Kasumi-1 (cell line): Measurements from ENCODE around the gene HAPLN3.
"Not testable (repeated sequence)": the region's sequence is repeated elsewhere in the genome, so short reads cannot be mapped to it uniquely, and the experiment has no call there.

Experiments
- DNase-seq, 2 experiments: peaks; one replicate each; lab custom pipeline; 2025; lab: John Stamatoyannopoulos, UW

The HAPLN3 gene, protein sequence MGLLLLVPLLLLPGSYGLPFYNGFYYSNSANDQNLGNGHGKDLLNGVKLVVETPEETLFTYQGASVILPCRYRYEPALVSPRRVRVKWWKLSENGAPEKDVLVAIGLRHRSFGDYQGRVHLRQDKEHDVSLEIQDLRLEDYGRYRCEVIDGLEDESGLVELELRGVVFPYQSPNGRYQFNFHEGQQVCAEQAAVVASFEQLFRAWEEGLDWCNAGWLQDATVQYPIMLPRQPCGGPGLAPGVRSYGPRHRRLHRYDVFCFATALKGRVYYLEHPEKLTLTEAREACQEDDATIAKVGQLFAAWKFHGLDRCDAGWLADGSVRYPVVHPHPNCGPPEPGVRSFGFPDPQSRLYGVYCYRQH

GRCh38 chr15:88894819-88895767 is at the start of gene HAPLN3:
HAPLN3 (minus strand) TSS chr15:88895544; CDS start chr15:88887298, 8,246 bp downstream.
- peak; percentile 5 to 7 for DNase-seq

- DNase-seq: no peak
Measured at GRCh38 chr15:88940110-88940675, 44.8 kb upstream of the HAPLN3 start.

- no peak for DNase-seq
Measured at GRCh38 chr15:88939486-88939806, 44.1 kb upstream of the HAPLN3 start.

- DNase-seq: no peak
Measured at GRCh38 chr15:88938802-88939485, 43.6 kb upstream of the HAPLN3 start.

DNA sequence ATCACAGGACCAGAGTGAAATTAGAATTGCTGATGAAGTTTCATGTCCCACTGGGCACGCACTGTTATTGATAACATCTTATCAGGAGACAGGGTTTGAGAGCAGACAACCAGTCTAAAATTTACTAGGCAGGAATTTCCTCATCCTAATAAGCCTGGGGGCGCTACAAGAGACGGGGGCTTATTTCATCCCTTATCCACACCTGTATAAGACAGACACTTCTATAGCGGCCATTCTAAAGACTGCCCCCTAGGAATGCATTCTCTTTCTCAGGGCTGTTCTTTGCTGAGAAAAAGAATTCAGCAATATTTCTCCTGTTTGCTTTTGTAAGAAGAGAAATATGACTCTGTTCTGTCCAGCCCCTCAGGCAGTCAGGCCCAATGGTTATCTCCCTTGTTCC is 39.1 kb upstream of the HAPLN3 start:
- DNase-seq: not testable (repeated sequence)

DNA sequence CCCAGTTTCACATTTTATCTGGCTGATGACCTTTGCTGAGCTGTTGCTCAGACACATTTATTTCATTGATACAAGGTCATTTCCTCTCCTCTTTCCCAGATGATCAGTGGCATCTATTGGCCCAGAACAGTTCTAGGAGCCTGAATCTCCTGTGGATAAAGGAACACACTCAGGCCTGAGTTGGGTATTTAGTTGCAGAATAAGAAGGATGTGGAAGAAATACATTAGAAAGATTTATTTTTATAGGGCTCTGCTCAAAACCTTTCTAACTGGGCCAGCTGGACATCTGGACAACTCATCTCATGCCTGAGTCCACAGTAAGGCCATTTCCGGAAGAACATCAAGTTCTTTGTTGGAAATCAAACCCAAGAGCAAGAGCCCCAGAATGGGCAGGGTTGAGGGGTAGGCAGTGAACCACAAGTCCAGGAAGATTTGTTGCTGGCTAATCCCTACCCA is 37.6 kb upstream of the HAPLN3 start:
- no peak for DNase-seq

DNA sequence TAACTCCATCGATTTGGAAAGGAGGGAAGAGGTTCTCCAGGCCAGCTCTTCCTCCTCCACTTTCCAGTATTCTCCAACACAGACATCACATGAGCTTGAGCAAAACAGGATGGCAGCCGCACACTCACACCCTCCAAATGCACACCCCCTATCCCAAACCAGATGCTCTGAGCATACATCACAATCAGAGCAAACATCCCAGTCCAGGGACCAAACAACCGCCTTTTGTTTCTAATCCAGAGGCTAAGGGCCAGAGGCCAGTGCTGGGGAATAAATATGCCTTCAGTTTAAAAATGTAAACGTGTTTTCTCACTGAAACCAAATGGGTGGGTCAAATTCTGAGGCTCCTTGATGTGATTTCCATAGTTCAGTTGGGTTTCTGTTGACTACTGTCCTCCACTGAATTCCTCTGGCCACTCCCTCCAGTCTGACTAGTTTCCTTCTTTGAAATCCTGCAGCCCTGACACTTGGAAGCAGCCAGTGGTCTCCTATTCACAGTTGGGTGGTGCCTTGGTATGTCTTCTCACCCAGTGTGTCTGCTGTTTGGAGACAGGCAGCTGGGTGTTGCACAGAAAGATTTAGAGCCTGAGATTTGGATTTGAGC is 37.0 kb upstream of the HAPLN3 start:
- no peak for DNase-seq

GRCh38 chr15:88930579-88930978 is 35.2 kb upstream of the HAPLN3 start:
- DNase-seq: no peak

DNA sequence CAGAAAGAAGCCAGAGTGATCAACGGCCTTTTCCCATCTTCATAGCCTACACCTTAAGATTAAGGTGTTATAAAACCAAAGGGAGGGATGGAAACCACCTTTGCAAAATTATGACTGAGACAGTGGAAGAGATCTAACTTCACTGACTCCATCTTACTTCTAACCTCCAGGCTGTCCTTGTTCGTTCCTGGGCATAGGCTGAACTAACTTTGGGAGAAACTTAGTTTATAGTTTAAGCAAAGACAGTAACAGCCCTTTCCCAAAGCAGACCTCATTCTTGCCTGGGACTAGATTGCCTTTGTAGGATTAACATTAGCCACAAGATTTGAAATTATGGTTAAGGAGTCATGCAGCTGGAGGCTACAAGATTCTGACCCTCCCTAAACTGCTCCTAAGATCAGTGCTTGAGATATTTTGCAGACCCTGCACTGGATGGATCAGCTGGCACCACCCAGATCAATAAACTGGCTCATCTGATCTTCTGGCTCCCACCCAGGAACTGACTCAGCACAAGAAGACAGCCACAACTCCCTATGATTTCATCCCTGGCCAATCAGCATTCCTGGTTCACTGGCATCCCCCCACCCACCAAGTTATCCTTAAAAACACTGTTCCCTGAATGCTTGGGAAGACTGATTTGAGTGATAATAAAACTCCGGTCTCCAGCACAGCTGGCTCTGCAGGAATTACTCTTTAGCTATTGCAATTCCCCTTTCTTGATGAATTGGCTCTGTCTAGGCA is 34.2 kb upstream of the HAPLN3 start:
- DNase-seq: not testable (repeated sequence)

DNA sequence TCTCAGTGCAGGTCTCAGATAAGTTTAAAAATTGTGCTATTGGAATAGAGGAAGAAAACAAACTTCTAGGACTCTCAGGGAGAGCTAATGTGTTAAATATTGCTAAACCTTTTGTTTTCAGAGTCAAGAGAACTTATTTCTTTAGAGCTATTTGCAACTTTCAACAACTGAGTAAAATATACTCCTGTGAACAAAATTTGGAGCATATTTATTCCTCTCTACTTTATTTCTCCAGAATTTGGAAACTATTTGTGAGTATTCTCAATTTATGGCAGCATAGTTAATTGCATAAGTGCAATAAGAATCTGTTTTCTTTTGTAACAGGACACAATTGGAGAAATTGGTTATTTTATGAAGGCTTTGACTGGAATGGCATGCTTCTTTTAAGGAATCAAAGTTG is 32.8 kb upstream of the HAPLN3 start:
- not testable (repeated sequence) for DNase-seq

DNA sequence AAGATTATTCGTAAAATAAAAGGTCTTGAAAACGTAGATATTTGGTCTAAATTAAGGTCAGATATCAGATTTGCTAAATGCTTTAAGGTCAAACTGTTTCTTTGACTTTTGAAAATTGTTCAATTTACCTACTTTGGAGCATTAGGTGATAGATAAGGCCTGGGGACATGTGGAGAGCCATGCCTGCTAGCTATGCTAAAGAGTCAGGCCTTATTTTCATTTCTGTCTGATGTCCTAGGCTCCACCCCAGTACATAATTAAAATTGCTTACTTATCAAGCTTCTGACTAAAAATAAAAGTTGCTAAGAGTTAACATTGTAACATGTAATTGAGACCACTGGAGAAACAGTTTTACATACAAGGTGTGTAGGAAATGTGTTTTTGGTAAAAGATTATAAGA is 30.3 kb upstream of the HAPLN3 start:
- not testable (repeated sequence) for DNase-seq

- DNase-seq: not testable (repeated sequence)
Measured at GRCh38 chr15:88920892-88921435, 25.6 kb upstream of the HAPLN3 start.

- DNase-seq: no peak
Measured at GRCh38 chr15:88920186-88920891, 25.0 kb upstream of the HAPLN3 start.

DNA sequence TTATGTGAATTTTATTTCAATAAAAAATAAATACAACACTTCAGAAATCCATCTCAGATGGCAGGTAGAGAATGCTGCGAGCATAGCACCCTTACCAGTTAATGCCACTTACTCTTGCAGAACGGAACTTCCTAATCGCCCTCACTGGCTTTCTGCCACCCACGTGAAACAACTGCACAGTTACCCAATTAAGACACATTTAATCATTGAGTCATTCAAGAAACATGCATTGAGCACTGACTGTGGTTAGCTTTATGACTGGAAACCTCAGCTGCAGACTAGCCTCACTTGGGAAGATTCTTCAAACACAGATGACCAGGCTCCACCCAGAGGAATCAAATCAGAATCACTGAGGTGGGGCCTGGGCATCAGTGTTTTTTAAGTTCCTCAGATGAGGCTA is 23.4 kb upstream of the HAPLN3 start:
- no peak for DNase-seq

GRCh38 chr15:88917760-88918159 is 22.4 kb upstream of the HAPLN3 start:
- DNase-seq: no peak

- no peak for DNase-seq
Measured at GRCh38 chr15:88915354-88915753, 20.0 kb upstream of the HAPLN3 start.

DNA sequence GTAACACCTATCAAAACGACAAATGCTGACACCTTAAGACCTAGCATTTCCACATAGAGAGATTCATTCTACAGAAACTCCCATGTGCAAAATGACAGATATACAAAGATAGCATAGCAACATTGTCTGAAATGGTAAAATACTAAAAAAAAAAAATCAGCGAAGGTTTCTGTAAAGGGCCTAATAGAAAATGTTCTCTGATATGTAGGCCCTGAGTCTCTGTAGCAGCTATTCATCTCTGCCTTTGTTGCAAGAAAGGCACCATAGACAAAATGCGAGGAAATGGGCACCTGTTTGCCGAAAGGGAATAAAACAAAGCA is 18.5 kb upstream of the HAPLN3 start:
- DNase-seq: no peak

GRCh38 chr15:88913017-88913849 is 17.9 kb upstream of the HAPLN3 start, which contains the start of gene MFGE8:
MFGE8 (minus strand) TSS chr15:88913379; CDS start chr15:88913319, 60 bp downstream.
- DNase-seq: peak in 1 of 2 experiments; percentile 22

- no peak for DNase-seq
Measured at GRCh38 chr15:88912500-88912921, 17.2 kb upstream of the HAPLN3 start.
